K562 (cell line): Measurements from ENCODE around the gene WBP1. TPM values are rescaled to one million over a fixed set of nuclear protein-coding genes. Genes with fewer than 3 reads are reported as not detected.

Source experiments
- ARID2 ChIP-seq: fragments of 450-650 bp; IDR thresholded peaks from 2 replicates; pipeline ENCODE4 v1.6.1; 2017; ENCODE audit warnings: antibody characterized with exemption, mild to moderate bottlenecking
- ARID4B ChIP-seq: sonication (generic); formaldehyde crosslinking; IDR thresholded peaks from 2 replicates; pipeline ENCODE4 v1.8.0; 2022; ENCODE audit warnings: mild to moderate bottlenecking, missing genetic modification reagents
- ASH1L ChIP-seq: fragments of 450-650 bp; IDR thresholded peaks from 2 replicates; pipeline ENCODE4 v1.6.1; 2018; ENCODE audit warnings: borderline replicate concordance, mild to moderate bottlenecking, low read depth; ENCODE audit not compliant: partially characterized antibody
- CCAR2 ChIP-seq: fragments of 200-400 bp; formaldehyde crosslinking; IDR thresholded peaks from 2 replicates; pipeline ENCODE4 v1.6.1; 2017; ENCODE audit warnings: mild to moderate bottlenecking, low read depth, low read length
- ESRRB ChIP-seq: fragments of 250-450 bp; sonication (Bioruptor Pico); IDR thresholded peaks from 2 replicates; pipeline ENCODE4 v1.5.0; 2020; ENCODE audit warnings: mild to moderate bottlenecking, moderate library complexity, borderline replicate concordance
- ZFPM2 ChIP-seq: fragments of 250-450 bp; sonication (Bioruptor Pico); IDR thresholded peaks from 2 replicates; pipeline ENCODE4 v1.5.1; 2022; ENCODE audit warnings: mild to moderate bottlenecking
- ZNF174 ChIP-seq: fragments of 250-450 bp; sonication (Bioruptor Pico); IDR thresholded peaks from 2 replicates; pipeline ENCODE4 v1.4.0; 2020; ENCODE audit warnings: mild to moderate bottlenecking
- polyA plus RNA-seq, 8 experiments: library from polyadenylated mRNA; depleted of rRNA in 4 of 8; stranded (reverse) in 5 of 8; unstranded in 3 of 8; fragments of >200 nt; fragmentation: Nextera tagmentation in 2 of 8; fragmentation: Illumina TruSeq in 1 of 8; extraction: Ambion mirVana in 2 of 8; extraction: Trizol in 1 of 8; gene quantifications; 2 replicates each; pipeline versions ENCODE4 v1.2.1 to v1.2.3, GENCODE V29; 2011 to 2014; ENCODE audit warnings: inconsistent platforms in 1 of 8, missing spikeins in 1 of 8
- total RNA-seq, 7 experiments: library from RNA; depleted of rRNA in 6 of 7; stranded (reverse); fragments of >200 nt in 6 of 7; fragmentation: Illumina TruSeq in 2 of 7; extraction: Trizol in 2 of 7; gene quantifications; 2 replicates each; pipeline versions ENCODE4 v1.2.1 to v1.2.3, GENCODE V29; 2011 to 2021; ENCODE audit warnings: low replicate concordance in 1 of 7

The WBP1 gene
- total and polyA plus RNA-seq, 9 of the 15 experiments (the other 6 are each of a cell fraction or from before 2014, with no cell fraction given), result 1.9 to 27.7 (median 14.2) TPM

GRCh38 chr2:74414441-74414840 lies 43.8 kb upstream of the WBP1 start (continued):
- TF ChIP-seq ARID4B (CRISPR knock-in tag), result no peak
- no peak for TF ChIP-seq ZNF174
- TF ChIP-seq ZFPM2 (CRISPR knock-in tag), result no peak
- no peak for TF ChIP-seq ARID2
- no peak for TF ChIP-seq ASH1L
- no peak for TF ChIP-seq CCAR2
- TF ChIP-seq ESRRB (CRISPR knock-in tag), result no peak
